GM18520 (cell line): ENCODE measurements around the gene TOMM40L.

Source experiments
- ATAC-seq: cut with Tn5 transposase; IDR thresholded peaks from one replicate; pipeline ENCODE4 v1.9.1; 2021; ENCODE audit not compliant: unreplicated experiment

TOMM40L gene

DNA sequence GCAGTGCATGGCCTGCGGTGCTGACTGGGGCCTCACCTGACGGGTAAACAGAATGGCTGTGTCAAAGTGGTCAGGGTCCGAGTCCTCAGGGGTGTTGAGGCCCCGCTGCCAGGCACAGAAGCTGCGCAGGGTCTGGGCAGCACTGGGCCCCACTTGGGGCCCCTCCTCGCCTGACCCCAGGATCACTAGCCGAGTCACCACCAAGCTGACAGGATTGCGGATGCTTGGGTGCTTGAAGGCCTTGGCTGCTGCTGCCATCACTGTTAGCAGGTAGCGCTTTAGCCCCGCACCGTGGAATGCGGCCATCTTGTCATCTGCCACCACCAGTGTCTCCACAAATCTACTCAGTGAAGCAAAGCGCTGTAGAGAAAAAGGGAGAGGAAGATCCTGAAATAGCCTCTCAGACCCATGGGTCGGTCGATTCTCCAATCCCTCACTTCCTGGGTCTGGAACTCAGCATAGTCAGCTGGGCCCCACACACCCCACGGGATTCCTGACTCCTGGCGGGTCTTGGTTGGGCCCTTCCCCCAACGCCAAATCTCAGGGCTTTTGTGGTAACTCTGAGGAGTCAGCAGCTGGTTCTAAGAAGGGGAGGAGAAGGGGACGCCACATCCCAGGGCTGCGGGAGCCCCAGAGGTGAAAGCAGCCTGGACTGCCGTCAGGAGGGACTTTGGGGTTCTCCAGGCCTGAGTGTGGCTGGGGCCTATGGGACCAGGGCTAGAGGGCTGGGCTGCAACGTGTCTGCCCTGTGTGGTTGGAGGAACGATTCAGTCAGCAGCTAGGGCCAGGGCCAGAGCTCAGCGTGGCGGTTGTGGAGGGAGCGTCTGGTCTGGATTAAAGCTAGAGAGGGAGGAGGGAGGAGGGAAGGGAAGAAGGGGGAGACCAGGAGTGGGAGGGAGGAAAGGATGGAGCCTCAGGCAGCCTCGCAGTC, 29.1 kb upstream of the TOMM40L start:
- ATAC-seq, result no peak

DNA sequence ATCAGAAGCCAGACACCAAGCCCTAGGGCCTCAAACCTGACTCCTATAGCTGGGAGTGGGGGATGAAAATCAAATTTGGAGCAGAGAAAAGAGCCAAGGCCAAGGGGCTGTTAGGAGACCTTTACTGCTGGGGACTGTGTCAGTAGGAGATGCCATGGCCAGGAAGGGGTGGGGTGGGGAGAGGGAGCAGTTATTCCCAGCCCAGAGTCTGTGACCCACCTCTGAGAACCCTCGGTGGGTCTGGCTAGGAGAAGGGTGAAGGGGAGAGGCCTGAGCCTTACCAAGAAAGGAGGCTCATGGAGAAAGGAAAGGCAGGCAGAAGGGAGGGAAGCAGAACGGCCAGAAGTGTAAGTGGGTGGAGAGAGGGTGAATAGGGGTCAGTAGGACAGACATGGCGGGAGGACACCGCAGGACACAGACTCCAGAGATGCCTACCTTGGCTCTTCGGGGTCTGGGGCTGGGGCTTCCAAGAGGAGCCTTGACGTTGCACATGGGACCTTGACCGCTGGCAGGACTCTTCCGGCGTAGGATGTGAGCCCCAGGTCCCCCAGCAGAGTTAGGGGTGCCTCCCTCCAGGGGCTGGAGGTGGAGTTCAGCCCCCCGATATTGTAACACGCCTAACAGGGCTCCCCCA, 28.2 kb upstream of the TOMM40L start:
- ATAC-seq, result no peak

DNA sequence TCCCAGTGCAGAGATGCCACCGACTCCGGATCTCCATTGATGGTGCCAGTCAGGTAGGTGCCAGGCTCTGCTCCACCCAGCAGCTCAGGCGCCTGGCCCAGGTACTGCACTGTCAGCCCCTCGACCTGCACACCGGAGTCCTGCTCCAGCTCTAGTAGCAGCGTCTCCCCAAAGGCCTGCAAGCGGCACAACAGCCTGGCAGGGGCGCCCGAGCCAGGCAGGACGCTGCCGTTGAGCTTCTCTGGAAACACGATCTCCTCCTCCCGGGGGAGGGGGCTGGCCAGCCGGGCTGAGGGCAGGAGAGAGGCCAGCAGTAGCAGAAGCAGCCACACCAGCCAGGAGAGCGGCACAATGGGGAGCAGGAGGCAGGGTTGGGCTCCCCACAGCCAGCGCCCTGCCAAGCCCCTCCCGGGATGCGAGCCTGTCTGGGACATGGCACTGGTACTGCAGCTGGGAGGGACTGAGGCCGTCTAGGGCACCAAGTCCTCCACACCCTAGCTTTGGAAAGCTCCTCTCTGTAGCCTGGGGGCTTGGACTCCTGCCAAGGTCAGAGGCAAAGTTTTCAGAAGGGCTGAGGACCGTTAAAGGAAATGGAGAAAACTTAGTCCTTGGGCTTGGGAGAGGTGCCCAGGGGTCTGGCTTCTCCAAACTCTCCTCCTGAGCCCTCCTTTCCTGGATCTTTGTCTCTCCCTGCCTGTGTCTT, 27.5 kb upstream of the TOMM40L start:
- no peak for ATAC-seq

DNA sequence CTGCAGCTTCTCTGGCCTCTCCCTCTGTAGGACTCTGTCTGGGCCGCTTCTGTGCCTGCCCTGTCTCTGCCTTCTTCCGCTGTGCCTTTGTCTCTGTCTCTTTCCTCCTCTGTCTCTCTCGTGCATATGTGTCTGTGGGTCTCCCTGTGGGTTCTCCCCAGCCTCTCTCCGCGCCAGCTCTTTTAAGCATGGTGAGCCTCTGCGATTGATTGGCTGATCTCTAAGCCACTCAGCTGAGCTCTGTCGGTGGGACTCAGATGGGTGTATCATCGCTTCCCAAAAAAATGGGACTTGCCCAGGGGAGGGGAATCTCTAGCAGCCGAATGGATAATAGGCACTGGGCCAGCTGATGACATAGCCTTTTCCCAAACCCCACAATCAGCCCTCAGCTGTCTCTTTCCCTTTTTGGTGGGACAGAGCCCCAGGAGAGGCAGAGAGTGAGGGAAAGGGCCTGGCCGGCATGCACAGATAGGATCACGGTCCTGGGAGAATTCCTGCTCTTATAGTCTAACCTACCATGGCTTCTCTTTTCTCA, 26.9 kb upstream of the TOMM40L start, which contains the start of gene ADAMTS4:
Gene ADAMTS4, minus strand, starts transcription at position 158 of the 535 bp plus-strand sequence. CDS start 427 bp downstream, outside the sequence.
- no peak for ATAC-seq

DNA sequence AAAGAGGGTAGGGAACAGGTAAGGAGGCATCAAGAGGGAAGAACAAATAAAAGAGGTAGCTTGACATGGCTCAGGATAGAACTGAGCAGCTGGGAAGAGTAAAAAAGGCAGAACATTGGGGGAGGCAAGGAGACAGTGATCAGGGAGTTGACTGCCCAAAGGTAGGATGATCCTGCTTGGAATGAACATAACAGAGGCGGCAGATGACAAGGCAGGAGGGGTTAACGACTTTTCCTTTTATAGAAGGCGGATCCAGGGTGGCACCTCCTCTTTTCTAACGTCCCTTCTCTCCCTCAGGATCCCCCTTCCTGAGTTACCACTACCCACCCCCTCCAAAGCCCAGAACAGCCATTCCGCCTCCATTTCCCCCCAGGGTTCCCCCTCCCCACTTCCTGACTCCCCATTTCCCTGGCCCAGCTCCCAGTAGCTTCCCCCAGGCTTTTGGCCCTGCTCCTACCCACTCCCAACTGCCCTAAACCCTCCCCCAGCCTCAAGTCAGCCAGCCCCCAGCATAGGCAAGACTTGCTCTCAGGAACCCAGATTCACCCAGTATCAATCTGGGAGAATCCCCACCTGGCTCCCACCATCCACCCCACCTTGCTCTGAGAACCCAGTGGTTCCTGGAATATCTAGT, 26.2 kb upstream of the TOMM40L start:
- ATAC-seq, result no peak

DNA sequence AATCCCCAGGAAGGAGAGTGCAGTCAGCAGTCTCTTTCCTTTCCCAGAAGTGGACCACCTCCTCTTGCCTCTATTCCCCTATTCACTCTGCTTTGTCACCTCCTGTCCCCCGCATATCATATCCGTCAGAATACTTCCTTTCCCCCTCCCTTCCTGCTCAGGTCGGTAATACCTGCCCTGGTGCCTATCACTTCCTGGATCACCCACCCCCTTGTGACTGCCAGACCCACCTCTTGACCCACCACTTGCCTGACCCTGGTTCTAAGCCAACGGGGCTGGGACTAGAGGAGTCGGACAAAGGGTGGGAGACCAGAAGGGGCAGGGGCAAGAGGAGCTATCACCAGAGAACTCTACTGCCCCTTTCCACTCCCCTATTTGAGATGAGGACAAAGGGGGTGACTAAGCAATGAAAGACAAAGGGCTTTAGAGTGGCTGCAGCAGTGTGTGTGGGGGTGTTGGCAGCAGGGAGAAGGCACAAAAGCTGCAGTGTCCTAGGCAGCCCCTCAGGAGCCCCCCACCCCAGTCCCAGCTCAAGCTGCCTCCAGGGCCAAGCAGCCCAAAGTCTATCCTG, 25.4 kb upstream of the TOMM40L start:
- ATAC-seq, result no peak

DNA sequence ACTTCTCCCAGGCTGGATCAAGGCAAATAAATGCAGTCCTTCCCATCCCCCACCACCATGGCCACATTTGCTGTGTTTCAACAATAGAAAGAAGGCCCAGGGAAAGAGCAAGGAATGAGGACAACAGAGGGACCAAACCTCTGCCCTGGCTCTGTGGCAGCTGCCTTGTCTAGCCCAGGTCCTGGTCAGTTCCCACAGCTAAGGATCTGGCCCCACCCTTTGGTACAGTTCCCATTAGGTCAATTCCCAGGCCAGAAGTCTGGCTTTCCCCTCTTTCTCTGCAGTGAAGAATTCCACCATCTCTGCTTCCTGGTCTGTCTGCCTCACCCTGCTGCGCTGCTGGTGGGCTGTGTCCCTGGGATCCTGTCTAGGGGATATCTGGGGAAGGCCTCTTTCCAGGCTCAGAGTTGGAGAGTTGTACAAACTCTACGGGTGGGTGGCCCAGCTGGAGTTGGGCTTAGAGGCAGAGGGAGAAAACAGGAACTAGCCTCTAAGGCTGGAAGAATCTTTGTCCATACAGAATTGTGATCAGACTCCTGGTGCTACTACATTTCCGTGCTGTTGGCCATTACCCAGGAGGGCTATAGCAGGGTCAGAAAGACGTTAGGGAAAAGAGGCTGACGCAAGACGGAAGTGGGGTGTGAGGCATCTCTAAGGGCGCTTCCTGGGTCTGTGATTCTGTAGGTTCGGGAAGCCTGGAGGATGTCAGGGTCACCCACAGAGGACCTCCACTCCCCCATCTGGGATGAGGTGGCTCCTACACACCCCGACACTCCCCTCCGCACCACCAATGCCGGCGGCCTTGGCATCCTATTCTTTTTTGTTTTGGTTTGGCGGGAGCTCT, 24.6 kb upstream of the TOMM40L start:
- no peak for ATAC-seq

DNA sequence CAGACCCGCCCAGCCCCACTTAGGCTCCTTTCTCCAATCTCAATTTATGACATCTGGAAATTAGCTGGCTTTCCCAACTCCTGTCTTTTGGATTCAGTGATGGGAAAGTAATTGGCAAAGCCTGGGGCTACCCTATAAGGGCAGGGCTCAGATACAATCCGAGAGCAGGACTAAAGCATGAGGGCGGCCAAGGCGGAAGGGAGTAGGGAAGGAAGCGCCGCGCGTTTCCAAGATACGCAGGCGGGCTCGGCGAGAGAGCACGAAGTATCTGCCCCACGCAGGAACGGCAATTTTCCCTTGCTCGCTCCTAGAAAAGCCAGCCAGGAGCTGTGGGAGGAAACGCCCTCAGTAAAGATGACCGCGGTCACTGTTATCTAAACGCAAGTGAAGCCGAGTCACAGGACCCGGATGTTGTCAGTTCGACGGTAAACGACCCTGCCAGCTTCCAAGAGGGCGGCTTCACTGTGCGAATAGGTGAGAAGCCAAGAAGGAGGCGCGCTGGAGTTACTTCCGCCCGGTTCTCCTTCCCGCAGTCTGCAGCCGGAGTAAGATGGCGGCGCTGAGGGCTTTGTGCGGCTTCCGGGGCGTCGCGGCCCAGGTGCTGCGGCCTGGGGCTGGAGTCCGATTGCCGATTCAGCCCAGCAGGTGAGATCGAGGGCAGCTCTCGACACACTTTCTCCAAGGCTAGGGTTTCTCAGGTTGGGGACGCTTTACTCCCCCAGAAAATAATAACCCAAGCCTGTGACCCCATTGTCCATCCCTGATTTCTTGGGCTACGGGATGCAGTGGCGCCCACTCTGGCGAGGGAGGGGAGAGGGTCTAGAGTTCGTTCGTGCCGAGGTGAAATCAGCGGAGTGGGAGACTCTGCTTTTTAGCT, 23.8 kb upstream of the TOMM40L start, which contains the start of gene NDUFS2:
Gene NDUFS2, plus strand, starts transcription at position 532 of the 877 bp plus-strand sequence. Its CDS starts 19 bp downstream, at position 551.
- peak; percentile 83 for ATAC-seq

DNA sequence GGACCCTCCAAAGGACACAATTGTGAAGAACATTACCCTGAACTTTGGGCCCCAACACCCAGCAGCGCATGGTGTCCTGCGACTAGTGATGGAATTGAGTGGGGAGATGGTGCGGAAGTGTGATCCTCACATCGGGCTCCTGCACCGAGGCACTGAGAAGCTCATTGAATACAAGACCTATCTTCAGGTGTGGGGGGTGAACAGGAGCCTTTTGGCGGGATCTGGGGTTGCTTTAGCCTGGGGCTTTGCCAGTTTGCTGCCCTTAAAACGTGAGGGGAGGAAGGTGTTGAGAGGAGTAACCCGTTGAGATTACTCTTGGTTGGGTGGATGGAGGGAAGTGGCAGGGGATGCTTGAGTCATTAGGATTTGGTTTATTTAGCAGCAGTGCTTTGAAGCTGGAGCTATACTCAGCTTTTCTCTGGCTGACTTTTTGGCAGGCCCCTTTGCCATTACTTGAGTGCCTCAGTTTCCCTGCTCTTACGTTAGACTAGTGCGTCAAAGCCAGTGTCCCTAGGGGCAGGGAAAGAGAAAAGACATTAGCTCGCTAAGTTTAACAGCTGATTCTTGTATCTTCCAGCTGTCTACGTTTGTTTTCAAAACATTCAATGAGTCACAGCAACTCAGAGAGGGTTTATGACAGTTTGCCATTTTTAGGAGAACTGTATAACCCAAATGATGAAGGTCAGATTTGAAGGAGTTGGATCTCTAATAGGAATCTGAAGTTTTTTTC, 19.3 kb upstream of the TOMM40L start:
- ATAC-seq, result no peak

DNA sequence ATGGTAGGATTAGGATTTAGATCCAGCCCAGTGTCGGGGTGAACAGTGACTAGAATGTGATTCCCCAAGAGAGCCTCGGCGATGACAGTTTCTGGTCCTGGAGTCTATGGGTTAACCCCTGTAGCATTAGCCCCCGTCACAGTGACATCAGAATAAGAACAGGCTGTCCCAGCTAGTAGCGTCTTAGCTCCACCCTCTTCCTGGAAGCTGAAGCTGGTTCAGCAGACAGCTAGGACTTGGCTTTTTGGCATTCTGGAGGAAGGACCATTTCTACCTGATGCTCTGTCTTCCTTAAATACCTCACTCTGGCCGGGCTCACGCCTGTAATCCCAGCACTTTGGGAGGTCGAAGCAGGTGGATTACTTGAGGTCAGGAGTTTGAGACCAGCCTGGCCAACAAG, 18.7 kb upstream of the TOMM40L start:
- ATAC-seq, result no peak

DNA sequence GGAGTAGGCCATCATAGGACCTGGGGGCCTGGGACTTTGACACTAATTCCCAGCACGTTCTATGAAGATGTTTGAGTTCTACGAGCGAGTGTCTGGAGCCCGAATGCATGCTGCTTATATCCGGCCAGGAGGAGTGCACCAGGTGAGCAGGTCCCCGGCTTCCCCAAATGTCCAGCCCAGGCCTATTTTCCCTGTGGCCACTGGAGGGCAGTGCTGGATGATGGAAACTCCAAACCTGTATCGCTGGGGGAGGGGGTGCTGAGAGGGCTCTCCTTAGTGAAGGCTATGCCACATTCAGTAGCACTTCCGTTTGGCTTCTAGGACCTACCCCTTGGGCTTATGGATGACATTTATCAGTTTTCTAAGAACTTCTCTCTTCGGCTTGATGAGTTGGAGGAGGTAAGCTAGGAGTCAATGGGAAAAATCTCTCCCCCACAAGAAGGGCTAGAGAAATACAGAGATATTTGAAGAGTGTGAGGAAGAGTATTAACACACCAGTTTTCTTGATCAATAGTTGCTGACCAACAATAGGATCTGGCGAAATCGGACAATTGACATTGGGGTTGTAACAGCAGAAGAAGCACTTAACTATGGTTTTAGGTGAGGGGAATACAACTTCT, 16.0 kb upstream of the TOMM40L start:
- ATAC-seq, result no peak

DNA sequence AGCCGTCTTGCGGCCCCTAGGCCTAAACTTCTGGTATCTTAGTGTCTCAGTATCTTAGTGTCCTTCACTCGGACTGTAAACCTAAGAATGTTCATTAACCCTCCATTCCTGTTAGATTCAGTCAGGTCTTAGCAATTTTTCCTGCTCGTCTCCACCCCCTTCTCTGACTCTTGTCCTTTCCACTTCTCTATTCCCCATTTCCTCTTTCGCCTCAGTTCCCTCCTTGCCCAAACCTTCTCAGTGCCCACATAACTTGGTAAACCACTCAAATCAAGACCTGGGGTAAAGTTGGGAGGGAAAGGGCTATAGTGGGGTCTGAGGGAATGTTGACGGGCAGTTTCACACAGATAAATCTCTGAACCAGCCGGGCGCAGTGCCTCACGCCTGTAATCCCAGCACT, 11.5 kb upstream of the TOMM40L start:
- no peak for ATAC-seq

DNA sequence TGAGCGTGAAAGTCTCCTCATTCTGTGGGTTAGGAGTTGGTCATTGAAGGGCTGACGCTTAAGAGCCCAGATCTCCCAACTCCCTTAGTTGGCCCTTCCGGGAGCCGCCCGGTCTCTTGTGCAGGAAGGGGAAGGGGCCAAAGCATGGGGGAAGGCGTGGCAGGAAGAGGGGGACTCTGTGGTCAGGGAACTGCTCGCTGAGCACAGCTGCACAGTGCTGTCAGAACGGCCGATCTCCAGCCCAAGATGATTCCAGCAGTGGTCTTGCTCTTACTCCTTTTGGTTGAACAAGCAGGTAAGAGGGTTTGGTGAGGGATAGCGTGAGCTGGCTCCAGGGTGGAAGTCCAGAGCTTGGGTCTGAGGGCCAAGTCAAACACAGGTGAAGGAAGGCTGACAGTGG, 10.8 kb upstream of the TOMM40L start, which contains the start of gene FCER1G:
Gene FCER1G, plus strand, starts transcription at position 220 of the 400 bp plus-strand sequence. Its CDS starts 27 bp downstream, at position 247.
- ATAC-seq, result no peak

DNA sequence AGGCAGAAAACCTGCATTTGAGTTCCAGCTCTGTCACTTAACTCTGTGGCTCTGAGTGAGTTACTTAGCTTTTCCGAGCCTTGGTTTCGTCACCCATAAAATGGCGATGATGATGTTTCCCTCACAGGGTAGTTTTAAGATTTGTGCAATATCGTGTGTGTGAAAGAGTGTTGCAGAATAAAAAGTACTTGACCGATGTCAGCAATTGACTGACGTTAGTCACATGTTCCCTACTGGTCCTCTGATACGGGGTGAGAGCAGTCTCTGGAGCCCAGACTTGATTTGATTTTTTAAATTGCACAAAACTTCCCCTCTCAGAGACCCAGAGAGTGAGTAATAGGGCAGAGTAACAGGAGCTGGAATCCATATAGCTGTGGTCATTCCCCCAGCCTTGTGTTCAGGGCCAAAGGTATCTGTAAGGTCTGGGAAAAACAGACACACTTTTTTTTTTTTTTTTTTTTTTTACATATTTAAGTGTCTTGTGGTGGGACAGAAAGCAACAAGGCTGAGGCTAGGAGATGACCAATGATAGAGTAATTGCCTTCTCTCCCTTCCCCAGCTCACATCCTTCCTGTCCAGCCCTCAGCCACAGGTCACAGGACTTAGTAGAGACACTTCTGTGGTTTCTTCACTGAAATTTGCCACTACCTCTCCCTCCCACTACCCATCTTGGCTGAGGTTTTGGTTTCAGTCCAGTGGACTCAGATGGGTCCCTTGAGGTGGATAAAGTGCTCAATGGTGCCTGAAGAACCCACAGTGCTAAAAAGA, 8.7 kb upstream of the TOMM40L start:
- peak; percentile 75 for ATAC-seq

DNA sequence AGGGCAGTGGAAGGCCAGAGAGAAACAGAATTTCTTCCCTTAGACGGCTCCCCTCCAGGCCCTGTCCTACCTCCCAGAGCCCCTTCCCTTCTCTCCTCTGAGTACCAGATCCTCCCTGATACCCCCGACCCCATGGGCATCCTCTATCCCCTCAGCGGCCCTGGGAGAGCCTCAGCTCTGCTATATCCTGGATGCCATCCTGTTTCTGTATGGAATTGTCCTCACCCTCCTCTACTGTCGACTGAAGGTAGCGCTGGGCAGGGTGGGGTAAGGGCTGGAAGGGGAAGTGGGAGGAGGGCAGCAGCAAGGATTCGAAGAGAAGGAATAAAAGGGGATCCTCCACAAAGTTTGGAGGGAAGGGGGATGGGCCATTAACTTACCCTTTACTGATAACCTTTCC, 8.0 kb upstream of the TOMM40L start:
- ATAC-seq, result no peak

DNA sequence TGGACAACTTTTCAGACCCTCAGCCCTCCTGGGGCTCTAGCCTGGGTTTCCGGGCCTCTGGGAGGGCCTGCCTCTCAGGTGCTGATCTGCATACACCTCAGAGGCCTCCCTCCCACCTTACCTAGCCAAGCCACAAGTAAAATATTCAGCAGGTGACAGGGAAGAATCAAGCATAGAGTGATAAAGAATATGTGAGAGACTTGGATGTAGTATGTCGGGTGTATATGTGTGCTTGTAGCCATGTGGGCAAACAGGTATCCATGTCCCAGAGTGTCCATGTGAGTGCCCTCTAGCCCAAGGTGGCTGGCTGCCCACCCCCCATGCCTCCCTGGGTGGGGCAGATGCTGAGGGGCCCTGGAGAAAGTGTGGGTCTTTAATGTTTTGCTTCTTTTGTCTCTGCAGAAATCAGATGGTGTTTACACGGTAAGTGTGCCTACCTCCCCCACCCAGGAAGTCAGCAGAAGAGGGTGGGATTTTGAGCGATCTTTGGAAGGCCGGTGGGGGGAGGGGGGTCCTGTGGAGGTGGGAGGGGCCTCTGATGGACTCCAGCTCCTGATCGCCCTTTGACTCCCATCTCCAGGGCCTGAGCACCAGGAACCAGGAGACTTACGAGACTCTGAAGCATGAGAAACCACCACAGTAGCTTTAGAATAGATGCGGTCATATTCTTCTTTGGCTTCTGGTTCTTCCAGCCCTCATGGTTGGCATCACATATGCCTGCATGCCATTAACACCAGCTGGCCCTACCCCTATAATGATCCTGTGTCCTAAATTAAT, 7.4 kb upstream of the TOMM40L start:
- no peak for ATAC-seq
